DND-41 (cell line): Measurements from ENCODE around the gene SNX17.
A peak's percentile ranks its signal among the peaks of the same experiment; 100 is the strongest.

Experiments
- ATAC-seq: fragments of 200-7000 bp; cut with Tn5 transposase; 3 replicates; pipeline ENCODE4 v1.9.1; 2021; ENCODE audit warnings: low read depth; ENCODE audit not compliant: insufficient read depth
- DNase-seq: peaks from one replicate; pipeline ENCODE4 v3.0.0-alpha.2; 2020
- H2AFZ ChIP-seq: 2 replicates; pipeline ENCODE4 v1.6.0; 2012; ENCODE audit warnings: low read depth, low read length
- H3K27ac ChIP-seq: 2 replicates; pipeline ENCODE4 v1.5.1; 2012; ENCODE audit warnings: low read length, inconsistent platforms
- H3K27me3 ChIP-seq: fragments of 200-600 bp; sonication (generic); 2 replicates; pipeline ENCODE4 v1.6.0; 2012; ENCODE audit warnings: low read length, mild to moderate bottlenecking, inconsistent platforms; ENCODE audit not compliant: insufficient read depth, poor library complexity
- H3K36me3 ChIP-seq: 2 replicates; pipeline ENCODE4 v1.5.1; 2012; ENCODE audit warnings: low read length, inconsistent platforms; ENCODE audit not compliant: insufficient read depth
- H3K4me1 ChIP-seq: 2 replicates; pipeline ENCODE4 v1.5.1; 2012; ENCODE audit warnings: mild to moderate bottlenecking, low read length; ENCODE audit not compliant: insufficient read depth
- H3K4me2 ChIP-seq: 2 replicates; pipeline ENCODE4 v1.6.0; 2012; ENCODE audit warnings: mild to moderate bottlenecking, moderate library complexity, low read length, inconsistent platforms; ENCODE audit not compliant: insufficient read depth
- H3K4me3 ChIP-seq, 2 experiments: fragments of 200-600 bp in 1 of 2; shearing (Covaris generic) in 1 of 2; 2 replicates each; pipeline ENCODE4 v1.5.1; 2012 to 2016; ENCODE audit warnings: inconsistent platforms in 2 of 2, low read length in 2 of 2, mild to moderate bottlenecking in 2 of 2, low read depth in 1 of 2, moderate library complexity in 1 of 2
- H3K79me2 ChIP-seq: 2 replicates; pipeline ENCODE4 v1.6.0; 2012; ENCODE audit warnings: low read length, inconsistent platforms; ENCODE audit not compliant: insufficient read depth
- H3K9ac ChIP-seq: 2 replicates; pipeline ENCODE4 v1.6.0; 2012; ENCODE audit warnings: low read depth, mild to moderate bottlenecking, inconsistent platforms, low read length, moderate library complexity
- H3K9me3 ChIP-seq: 2 replicates; pipeline ENCODE4 v1.5.1; 2012; ENCODE audit warnings: low read length, moderate library complexity, mild to moderate bottlenecking, inconsistent platforms; ENCODE audit not compliant: insufficient read depth, severe bottlenecking
- H4K20me1 ChIP-seq: 2 replicates; pipeline ENCODE4 v1.6.0; 2012; ENCODE audit warnings: low read length; ENCODE audit not compliant: insufficient read depth
- EZH2 ChIP-seq: IDR thresholded peaks from 3 replicates; pipeline ENCODE4 v1.6.1; 2012; ENCODE audit warnings: borderline replicate concordance, low read depth, mild to moderate bottlenecking, moderate library complexity, low read length, inconsistent platforms; ENCODE audit not compliant: severe bottlenecking
- TF ChIP-seq, protein P1 (sequence below): IDR thresholded peaks from 2 replicates; pipeline ENCODE4 v1.5.1; 2012; ENCODE audit warnings: borderline replicate concordance, low read length, moderate library complexity, mild to moderate bottlenecking; ENCODE audit not compliant: poor library complexity, severe bottlenecking; ENCODE audit errors: extremely low read depth

The SNX17 gene

DNA sequence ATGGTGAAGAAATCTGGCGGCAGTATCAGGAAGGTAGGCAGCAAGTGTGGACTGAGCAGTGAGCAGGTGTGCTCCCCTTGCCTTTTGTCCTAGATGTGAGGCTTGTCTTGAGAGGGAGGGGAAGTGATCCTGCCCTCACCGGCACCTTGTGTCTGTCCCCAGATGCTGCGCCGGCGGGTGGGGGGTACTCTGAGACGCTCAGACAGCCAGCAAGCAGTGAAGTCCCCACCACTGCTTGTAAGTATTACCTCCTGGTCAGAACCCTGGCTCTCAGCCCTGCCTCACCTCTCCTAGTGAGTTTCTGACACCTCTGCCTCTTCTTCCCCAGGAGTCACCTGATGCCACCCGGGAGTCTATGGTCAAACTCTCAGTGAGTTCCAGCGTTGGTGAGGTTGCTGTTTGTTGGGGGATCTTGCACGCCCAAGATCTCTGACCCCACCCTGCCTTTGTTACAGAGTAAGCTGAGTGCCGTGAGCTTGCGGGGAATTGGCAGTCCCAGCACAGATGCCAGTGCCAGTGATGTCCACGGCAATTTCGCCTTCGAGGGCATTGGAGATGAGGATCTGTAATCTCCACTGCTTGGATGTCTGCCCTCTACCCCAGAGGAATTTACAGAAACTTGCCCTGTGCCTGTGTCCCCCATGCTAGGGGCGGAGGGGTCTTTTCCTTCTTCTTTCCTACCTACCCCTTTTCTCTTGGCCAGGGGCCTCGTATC, 5.9 kb downstream of the SNX17 start:
- no peak overlapping the region for H3K4me3 ChIP-seq
- H2AFZ ChIP-seq: no peak overlapping the region
- DNase-seq (no peak), ATAC-seq (no peak)
- peaks cover 57% of the 10 kb centered on the region for H3K79me2 ChIP-seq
- no peak overlapping the region for H3K9ac ChIP-seq
- peaks cover 25% of the 10 kb centered on the region for H4K20me1 ChIP-seq
- H3K27ac ChIP-seq: no peak overlapping the region
- H3K4me2 ChIP-seq: no peak overlapping the region
- H3K9me3 ChIP-seq: no peaks in the 10 kb centered on the region
- H3K36me3 ChIP-seq: peaks cover 73% of the 10 kb centered on the region
- no peaks in the 10 kb centered on the region for H3K27me3 ChIP-seq
- TF ChIP-seq, protein P1, sequence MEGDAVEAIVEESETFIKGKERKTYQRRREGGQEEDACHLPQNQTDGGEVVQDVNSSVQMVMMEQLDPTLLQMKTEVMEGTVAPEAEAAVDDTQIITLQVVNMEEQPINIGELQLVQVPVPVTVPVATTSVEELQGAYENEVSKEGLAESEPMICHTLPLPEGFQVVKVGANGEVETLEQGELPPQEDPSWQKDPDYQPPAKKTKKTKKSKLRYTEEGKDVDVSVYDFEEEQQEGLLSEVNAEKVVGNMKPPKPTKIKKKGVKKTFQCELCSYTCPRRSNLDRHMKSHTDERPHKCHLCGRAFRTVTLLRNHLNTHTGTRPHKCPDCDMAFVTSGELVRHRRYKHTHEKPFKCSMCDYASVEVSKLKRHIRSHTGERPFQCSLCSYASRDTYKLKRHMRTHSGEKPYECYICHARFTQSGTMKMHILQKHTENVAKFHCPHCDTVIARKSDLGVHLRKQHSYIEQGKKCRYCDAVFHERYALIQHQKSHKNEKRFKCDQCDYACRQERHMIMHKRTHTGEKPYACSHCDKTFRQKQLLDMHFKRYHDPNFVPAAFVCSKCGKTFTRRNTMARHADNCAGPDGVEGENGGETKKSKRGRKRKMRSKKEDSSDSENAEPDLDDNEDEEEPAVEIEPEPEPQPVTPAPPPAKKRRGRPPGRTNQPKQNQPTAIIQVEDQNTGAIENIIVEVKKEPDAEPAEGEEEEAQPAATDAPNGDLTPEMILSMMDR: no peak
- no peak for TF ChIP-seq EZH2
- H3K4me1 ChIP-seq: peaks cover 55% of the 10 kb centered on the region

DNA sequence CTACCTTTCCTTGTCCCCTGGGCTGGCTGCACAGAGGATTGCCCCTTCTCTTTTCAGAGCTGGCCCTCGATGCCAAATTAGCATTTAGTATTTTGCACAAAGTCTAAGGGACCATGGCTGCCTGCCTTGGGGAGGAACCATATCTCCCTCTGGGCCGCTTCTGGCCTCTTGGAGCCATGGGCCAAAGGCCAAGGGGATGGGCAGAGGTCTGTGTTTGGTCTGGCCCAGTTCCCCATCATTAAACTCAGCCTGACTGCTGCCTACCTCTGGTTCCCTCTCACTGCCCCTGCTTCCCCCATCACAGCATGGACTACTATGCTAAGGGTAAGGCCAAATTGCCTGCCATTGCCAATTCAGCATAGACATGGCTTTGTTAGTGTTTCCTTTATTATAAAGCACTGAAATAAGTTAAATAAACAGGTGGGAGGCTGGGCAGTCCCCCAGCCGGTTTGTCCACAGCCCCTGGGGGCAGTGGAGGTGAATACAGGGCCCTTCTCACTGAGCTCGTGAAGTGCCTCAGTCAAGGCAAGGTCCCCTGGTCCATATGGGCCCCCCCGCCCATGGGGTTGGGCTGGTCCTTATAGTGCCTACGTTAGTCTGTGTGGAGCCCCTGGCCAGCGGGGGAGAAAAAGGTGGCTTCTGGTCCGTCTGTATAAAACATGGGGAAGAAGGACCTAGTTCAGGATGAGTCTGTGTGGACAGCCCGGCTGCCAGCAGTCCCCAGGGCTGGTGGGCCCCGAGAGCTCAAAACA, 6.6 kb downstream of the SNX17 start:
- Histone ChIP-seq H3K79me2 (peaks cover 50% of the 10 kb centered on the region), H3K27ac (no peak overlapping the region), H3K4me3 (no peak overlapping the region), H2AFZ (no peak overlapping the region), H3K9me3 (no peaks in the 10 kb centered on the region), H3K36me3 (peaks cover 79% of the 10 kb centered on the region), H3K27me3 (no peaks in the 10 kb centered on the region), H4K20me1 (peaks cover 24% of the 10 kb centered on the region; the same call in 1 of the 2 replicates), H3K9ac (no peak overlapping the region), H3K4me2 (peak overlapping the region; percentile 69; the same call in 1 of the 2 replicates), H3K4me1 (peaks cover 52% of the 10 kb centered on the region)
- DNase-seq: no peak
- no peak for TF ChIP-seq EZH2
- TF ChIP-seq, protein P1: no peak
- ATAC-seq: no peak

DNA sequence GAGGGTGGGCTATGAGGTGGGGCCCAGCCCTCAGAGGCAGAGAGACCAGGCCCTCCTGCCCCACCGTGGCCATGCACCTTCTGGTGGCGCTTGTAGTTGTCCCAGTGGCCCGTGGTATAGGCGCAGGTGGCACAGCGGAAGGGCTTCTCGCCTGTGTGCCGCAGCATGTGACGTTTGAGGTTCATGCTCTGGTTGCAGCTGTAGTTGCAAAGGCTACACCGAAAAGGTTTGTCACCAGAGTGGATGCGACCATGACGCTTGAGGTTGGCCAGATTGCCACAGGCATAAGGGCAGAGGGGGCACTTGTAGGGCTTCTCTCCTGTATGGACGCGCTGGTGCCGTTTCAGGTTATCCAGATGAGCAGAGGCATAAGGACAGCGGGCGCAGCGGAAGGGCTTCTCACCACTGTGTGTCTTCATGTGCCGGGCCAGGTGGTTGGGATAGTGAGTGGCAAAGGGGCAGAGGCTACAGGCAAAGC, 7.2 kb downstream of the SNX17 start:
- H3K27me3 ChIP-seq: no peaks in the 10 kb centered on the region
- H3K4me3 ChIP-seq: no peak overlapping the region
- H3K36me3 ChIP-seq: peaks cover 79% of the 10 kb centered on the region
- H4K20me1 ChIP-seq: peaks cover 22% of the 10 kb centered on the region; the same call in 1 of the 2 replicates
- no peak for TF ChIP-seq EZH2
- TF ChIP-seq, protein P1: no peak
- no peak overlapping the region for H3K27ac ChIP-seq
- H3K4me1 ChIP-seq: peaks cover 46% of the 10 kb centered on the region
- no peaks in the 10 kb centered on the region for H3K9me3 ChIP-seq
- DNase-seq (no peak), ATAC-seq (no peak)
- H3K9ac ChIP-seq: no peak overlapping the region
- H3K4me2 ChIP-seq: peak overlapping the region; percentile 69; the same call in 1 of the 2 replicates
- H3K79me2 ChIP-seq: peaks cover 44% of the 10 kb centered on the region
- no peak overlapping the region for H2AFZ ChIP-seq
